Kidney (tissue), 14 donors: ENCODE results near the gene ALOX12B. TPM values are rescaled to one million over a fixed set of nuclear protein-coding genes. Genes with fewer than 3 reads are reported as not detected.

ENCODE experiments used
- DNase-seq, 5 donors: peaks; one replicate each; pipeline ENCODE4 v3.0.0-alpha.2; 2013 to 2020
- FAIRE-seq: peaks from 2 replicates; lab custom pipeline; 2012; peaks lifted over from hg19 to GRCh38; lab: Jason Lieb, UNC
- H3K27ac ChIP-seq, 2 donors: one replicate each; pipeline ENCODE4 v1.7.0; 2013; ENCODE audit warnings: low read depth in 2 of 2, low read length in 2 of 2, inconsistent platforms in 1 of 2
- H3K27me3 ChIP-seq: one replicate; pipeline ENCODE4 v1.7.1; 2013; ENCODE audit warnings: low read length, inconsistent platforms; ENCODE audit not compliant: control insufficient read depth, insufficient read depth
- H3K36me3 ChIP-seq, 3 donors: one replicate each; pipeline versions ENCODE4 v1.7.0 to v1.7.1; 2013; ENCODE audit warnings: low read length in 3 of 3, control low read depth in 1 of 3, inconsistent platforms in 1 of 3; ENCODE audit not compliant: insufficient read depth in 3 of 3, control insufficient read depth in 2 of 3
- H3K4me1 ChIP-seq, 3 donors: one replicate each; pipeline versions ENCODE4 v1.7.0 to v1.7.1; 2013; ENCODE audit warnings: low read length in 3 of 3, inconsistent platforms in 1 of 3, low read depth in 1 of 3; ENCODE audit not compliant: control insufficient read depth in 2 of 3, insufficient read depth in 2 of 3
- H3K4me3 ChIP-seq, 3 donors: one replicate each; pipeline versions ENCODE4 v1.7.0 to v1.8.1; 2013; ENCODE audit warnings: low read length in 3 of 3, control low read depth in 1 of 3, inconsistent platforms in 1 of 3
- H3K9ac ChIP-seq, 3 donors: one replicate each; pipeline versions ENCODE4 v1.7.0 to v1.7.1; 2013; ENCODE audit warnings: low read length in 3 of 3, control low read depth in 1 of 3, inconsistent platforms in 1 of 3
- H3K9me3 ChIP-seq, 3 donors: one replicate each; pipeline versions ENCODE4 v1.7.0 to v1.7.1; 2013; ENCODE audit warnings: low read length in 3 of 3, control low read depth in 1 of 3, inconsistent platforms in 1 of 3; ENCODE audit not compliant: control insufficient read depth in 2 of 3, insufficient read depth in 1 of 3
- intact Hi-C: fragments of 100-400 bp; cut with DNase I; formaldehyde crosslinking; loops from one replicate; pipeline ENCODE4 v1.11.1; 2022
- polyA plus RNA-seq: library from polyadenylated mRNA; stranded (reverse); fragments of 350-450 nt; fragmentation: Illumina TruSeq; extraction: RNeasy Lipid Tissue Mini Kit (QIAGEN cat#74804); gene quantifications from one replicate; pipeline ENCODE4 v1.2.3, GENCODE V29; 2014; ENCODE audit warnings: low read depth, low replicate concordance; ENCODE audit not compliant: insufficient read depth
- total RNA-seq: library from RNA; stranded (reverse); fragmentation: NEBNext Ultra II Directional; extraction: Animal tissue kit (Norgen Biotek cat#: 25700); gene quantifications from one replicate; pipeline ENCODE4 v1.2.1, GENCODE V29; 2021
- TF ChIP-seq, protein P1 (sequence below): IDR thresholded peaks from 3 replicates; pipeline ENCODE4 v1.5.1; 2012; ENCODE audit warnings: mild to moderate bottlenecking, moderate library complexity, borderline replicate concordance; ENCODE audit not compliant: insufficient read depth; ENCODE audit errors: extremely low read depth
- donor health status: control.
- donor health status: control.
- donor health status: control.
- donor health status: control.
- donor health status: control.
- donor health status: DM: yes; HTN: yes; CAD: no.
- donor health status: Normal renal cell carcinoma (clear cell type).

The ALOX12B gene
- total and polyA plus RNA-seq, 2 donors from 2014 or later: not detected

DNA sequence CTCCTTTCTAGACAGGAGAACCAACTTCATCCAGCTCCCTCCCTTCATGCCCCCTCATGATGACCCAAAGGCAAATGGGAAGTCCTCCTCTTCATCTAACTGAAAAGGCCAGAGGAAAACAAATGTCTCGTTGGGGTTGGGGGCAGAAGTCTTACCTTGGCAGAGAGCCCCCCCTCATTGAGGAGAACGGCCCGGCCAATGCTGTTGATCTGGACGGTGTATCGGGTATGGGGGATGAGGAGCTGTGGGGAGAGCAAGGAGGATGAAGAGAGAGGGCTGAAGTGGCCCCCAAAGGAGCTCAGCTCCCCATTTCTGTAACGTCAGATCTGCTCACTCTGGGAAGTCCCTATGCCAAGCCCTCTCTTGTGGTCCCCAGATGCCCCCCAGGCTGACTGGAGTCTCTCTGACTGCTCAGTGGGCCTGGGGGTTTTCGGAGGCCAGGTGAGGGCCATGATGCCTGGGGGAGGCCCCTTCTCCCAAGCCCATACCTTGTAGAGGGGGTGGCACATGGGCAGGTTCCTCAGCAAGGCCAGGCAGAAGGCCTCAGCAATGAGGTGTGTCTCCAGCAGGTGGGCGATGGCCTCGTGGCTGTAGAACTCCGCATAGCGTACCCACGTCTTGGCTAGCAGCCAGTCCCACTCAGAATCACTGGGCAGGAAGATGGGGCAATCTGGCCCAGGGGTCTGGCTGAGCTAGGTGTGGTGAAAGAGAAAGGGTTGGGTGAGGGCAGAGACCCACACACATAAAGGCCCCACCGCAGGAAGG, 10.8 kb downstream of the ALOX12B start:
- Histone ChIP-seq H3K27me3 (peaks cover 39% of the 10 kb centered on the region), H3K9me3 (no peaks in the 10 kb centered on the region), H3K36me3 (no peaks in the 10 kb centered on the region), H3K4me3 (no peak overlapping the region), H3K4me1 (peaks cover 0 to 18% (median 0%) of the 10 kb centered on the region in 3 donors), H3K27ac (no peak overlapping the region), H3K9ac (no peak overlapping the region)
- peak in 1 of 5 donors; percentile 37 for DNase-seq
- intact Hi-C loops: no loop called here
- TF ChIP-seq, protein P1, sequence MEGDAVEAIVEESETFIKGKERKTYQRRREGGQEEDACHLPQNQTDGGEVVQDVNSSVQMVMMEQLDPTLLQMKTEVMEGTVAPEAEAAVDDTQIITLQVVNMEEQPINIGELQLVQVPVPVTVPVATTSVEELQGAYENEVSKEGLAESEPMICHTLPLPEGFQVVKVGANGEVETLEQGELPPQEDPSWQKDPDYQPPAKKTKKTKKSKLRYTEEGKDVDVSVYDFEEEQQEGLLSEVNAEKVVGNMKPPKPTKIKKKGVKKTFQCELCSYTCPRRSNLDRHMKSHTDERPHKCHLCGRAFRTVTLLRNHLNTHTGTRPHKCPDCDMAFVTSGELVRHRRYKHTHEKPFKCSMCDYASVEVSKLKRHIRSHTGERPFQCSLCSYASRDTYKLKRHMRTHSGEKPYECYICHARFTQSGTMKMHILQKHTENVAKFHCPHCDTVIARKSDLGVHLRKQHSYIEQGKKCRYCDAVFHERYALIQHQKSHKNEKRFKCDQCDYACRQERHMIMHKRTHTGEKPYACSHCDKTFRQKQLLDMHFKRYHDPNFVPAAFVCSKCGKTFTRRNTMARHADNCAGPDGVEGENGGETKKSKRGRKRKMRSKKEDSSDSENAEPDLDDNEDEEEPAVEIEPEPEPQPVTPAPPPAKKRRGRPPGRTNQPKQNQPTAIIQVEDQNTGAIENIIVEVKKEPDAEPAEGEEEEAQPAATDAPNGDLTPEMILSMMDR: no peak
- FAIRE-seq: no peak

DNA sequence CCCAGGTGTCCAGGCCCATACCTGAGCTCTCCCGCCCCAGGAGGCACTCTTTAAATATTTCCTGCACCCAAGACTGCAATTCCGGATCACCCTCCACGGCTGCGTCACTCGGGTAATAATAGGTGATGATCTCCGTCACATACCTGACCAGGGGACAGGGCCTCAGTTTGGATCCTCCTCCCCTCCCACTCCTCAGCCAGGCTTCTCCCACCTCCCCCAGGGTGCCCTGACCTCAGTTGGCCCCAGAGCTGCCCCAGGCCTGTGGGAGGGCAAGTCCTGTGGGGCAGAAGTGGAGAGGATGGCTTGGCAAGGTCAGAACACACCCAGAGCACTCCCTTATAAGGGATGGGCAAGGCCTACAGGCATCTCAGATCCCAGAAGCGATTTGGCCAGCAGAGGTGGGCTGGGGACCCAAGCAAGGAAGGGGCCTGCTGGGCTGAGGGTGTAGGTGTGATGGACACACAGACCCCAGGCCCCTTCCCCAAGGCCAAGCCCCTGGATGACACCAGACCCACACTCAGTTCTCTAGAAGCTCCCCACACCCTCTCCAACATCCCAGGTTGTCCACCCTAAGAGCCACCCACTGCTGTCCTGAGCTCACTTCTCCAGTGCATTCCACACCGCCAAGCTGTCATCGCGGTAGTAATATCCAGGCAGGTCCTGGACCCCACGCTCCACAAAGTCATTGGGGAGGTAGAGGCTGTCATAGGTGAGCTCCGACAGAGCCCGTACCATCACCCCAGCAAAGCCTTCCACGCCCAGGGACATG, 11.8 kb downstream of the ALOX12B start:
- peak in 1 of 5 donors; percentile 35 for DNase-seq
- Histone ChIP-seq H3K36me3 (no peaks in the 10 kb centered on the region), H3K9ac (no peak overlapping the region), H3K27me3 (peaks cover 36% of the 10 kb centered on the region), H3K9me3 (no peaks in the 10 kb centered on the region), H3K4me3 (no peak overlapping the region), H3K27ac (no peak overlapping the region), H3K4me1 (peaks cover 0 to 18% (median 0%) of the 10 kb centered on the region in 3 donors)
- FAIRE-seq: no peak
- TF ChIP-seq, protein P1: no peak
- intact Hi-C loops: no loop called here

- no peak for FAIRE-seq
- Histone ChIP-seq H3K4me3 (no peak overlapping the region), H3K27me3 (peaks cover 34% of the 10 kb centered on the region), H3K9ac (no peak overlapping the region), H3K36me3 (no peaks in the 10 kb centered on the region), H3K9me3 (no peaks in the 10 kb centered on the region), H3K27ac (no peak overlapping the region), H3K4me1 (peaks cover 0 to 18% (median 0%) of the 10 kb centered on the region in 3 donors)
- intact Hi-C loops: no loop called here
- DNase-seq: peak in 1 of 5 donors; percentile 22
- TF ChIP-seq, protein P1: no peak
Observed at GRCh38 chr17:8075081-8075480, 12.4 kb downstream of the ALOX12B start.
